Measurements from ENCODE around the gene SLC38A1.

SLC38A1 gene

DNA sequence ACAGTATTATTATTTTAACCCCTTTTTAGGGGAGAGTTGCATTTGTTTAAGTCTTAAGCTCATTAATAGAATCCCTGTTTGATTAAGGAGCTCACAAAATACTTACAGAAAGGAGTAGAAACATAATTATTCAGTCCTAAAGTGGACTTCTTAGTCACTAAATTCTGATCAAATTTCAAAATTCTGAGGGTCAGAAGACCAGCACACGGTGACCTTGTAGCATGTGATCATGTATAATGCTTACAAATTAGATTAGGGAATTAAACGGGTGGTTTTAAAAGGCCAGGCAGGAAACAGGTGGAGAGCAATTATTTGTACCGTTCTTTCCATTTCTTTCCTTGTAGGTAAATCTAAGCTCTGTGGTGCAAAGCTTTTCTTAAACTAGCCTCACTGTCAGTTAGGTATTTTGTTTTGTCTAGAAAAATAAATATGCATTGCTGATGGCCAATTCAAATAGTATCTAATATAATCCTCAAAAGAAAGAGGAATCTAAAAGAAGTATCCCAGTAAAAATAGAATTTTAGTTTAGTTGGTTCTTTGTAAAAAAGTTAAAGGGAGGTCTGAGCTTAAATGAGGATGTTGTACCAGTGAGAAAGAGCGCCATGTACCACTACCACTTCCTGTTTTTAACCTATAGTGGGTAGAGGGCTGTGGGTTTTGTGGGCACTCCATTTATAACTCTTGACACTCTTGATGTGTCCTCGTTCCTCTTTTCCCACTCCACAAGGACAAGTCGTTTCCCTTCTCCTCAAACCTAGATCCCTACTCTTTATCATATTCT lies 51.1 kb downstream of the SLC38A1 start:
- peak; percentile 90 to 98 (median 98) for DNase-seq
- peak overlapping the region in 1 of 2 experiments; percentile 1 for H3K27ac ChIP-seq (ENCODE audit: insufficient read depth in 1 of 2, low read depth in 1 of 2, low read length in 2 of 2, poor library complexity in 1 of 2, severe bottlenecking in 2 of 2)

DNA sequence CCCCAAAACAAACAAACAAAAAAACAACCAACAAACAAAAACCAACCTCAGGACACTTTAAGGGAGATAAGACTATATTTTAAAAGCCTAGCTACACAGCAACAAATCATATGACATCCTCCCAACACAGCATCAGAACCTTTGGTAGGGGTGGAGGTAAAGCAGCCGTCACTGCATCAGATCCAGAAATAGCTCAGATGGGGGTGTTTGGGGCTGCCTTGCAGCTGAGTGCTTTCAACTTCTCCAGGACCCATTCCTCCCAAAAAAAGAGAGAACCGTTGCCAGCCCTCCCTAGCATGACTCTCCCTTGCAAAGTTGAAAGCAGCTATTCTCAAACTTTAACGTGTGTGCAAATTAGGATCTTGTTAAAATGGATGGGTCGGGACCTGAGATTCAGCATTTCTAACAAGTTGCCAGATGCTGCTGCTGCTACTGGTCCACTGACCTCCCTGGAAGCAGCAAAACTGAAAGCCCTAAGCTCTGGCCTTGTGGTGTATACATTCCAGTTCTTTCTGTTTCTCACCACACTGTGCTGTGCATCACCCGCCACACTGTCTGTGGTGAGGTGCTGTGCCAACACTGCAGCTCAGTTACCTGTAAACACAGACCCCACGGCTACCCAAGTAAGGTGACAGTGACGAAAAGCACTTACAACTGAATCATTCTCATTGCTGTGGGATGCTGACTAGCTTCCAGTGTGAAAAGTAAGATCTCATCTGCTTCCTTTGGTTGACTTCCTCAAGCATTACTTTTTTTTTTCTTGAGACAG lies 54.0 kb downstream of the SLC38A1 start:
- Histone ChIP-seq H3K27ac (ENCODE audit: insufficient read depth in 1 of 2, low read depth in 1 of 2, low read length in 2 of 2, poor library complexity in 1 of 2, severe bottlenecking in 2 of 2) (no peak overlapping the region), H3K4me3 (ENCODE audit: control insufficient read depth in 1 of 7, extremely low read depth in 1 of 7, insufficient read depth in 4 of 7, low read depth in 2 of 7, low read length in 6 of 7) (peak overlapping the region in 1 of 7 experiments; percentile 22), H3K27me3 (replicated peaks in 2 of 5; ENCODE audit: control insufficient read depth in 4 of 5, insufficient read depth in 5 of 5, low read length in 4 of 5) (no peaks in the 10 kb centered on the region), H3K36me3 (ENCODE audit: control insufficient read depth in 4 of 4, insufficient read depth in 4 of 4, low read length in 3 of 4) (peaks cover 3 to 46% (median 4%) of the 10 kb centered on the region in 4 experiments), H3K9me3 (ENCODE audit: control extremely low read depth in 1 of 5, control insufficient read depth in 4 of 5, insufficient read depth in 2 of 5, low read depth in 1 of 5, low read length in 4 of 5) (no peaks in the 10 kb centered on the region), H3K4me1 (ENCODE audit: control extremely low read depth in 1 of 4, control insufficient read depth in 4 of 4, insufficient read depth in 4 of 4, low read length in 3 of 4) (peaks cover 39 to 69% (median 50%) of the 10 kb centered on the region in 4 experiments)
- CTCF ChIA-PET, result interaction anchor here (0.7 to 2.9 kb wide), 12 partner anchors 9 to 143 kb away, joined by 3 to 8 read pairs (median 4); partner anchors contain the start of gene SLC38A1
- POLR2A ChIA-PET, result interaction anchor here (0.6 to 0.9 kb wide), 3 partner anchors 54 to 162 kb away, joined by 3 read pairs; partner anchors contain the start of gene SLC38A1
- peak; percentile 49 to 94 (median 90) for DNase-seq
- WGBS (ENCODE audit: insufficient coverage), result 62% methylated on average over 6 of the region's 7 CpGs

More for the DNA sequence above, 51.1 kb downstream of the SLC38A1 start:
- POLR2A ChIA-PET, result interaction anchor here (0.7 to 1.7 kb wide), 3 partner anchors 16 to 1344 kb away, joined by 3 to 6 read pairs (median 3); partner anchors contain the start of gene SLC38A1
- H3K4me1 ChIP-seq (ENCODE audit: control extremely low read depth in 1 of 4, control insufficient read depth in 4 of 4, insufficient read depth in 4 of 4, low read length in 3 of 4), result peaks cover 58 to 85% (median 68%) of the 10 kb centered on the region in 4 experiments
- CTCF ChIA-PET, result interaction anchor here (1.0 to 2.9 kb wide), 8 partner anchors 9 to 85 kb away, joined by 3 to 8 read pairs (median 4); no protein-coding TSS in a partner anchor
- peak overlapping the region in 4 of 7 experiments; percentile 3 to 65 (median 44) for H3K4me3 ChIP-seq (ENCODE audit: control insufficient read depth in 1 of 7, extremely low read depth in 1 of 7, insufficient read depth in 4 of 7, low read depth in 2 of 7, low read length in 6 of 7)
- WGBS (ENCODE audit: insufficient coverage), result 0% methylated on average over 2 of the region's 6 CpGs
- H3K36me3 ChIP-seq (ENCODE audit: control insufficient read depth in 4 of 4, insufficient read depth in 4 of 4, low read length in 3 of 4), result peaks cover 0 to 32% (median 0%) of the 10 kb centered on the region in 4 experiments
- no peaks in the 10 kb centered on the region for H3K9me3 ChIP-seq (ENCODE audit: control extremely low read depth in 1 of 5, control insufficient read depth in 4 of 5, insufficient read depth in 2 of 5, low read depth in 1 of 5, low read length in 4 of 5)
- H3K27me3 ChIP-seq (replicated peaks in 2 of 5; ENCODE audit: control insufficient read depth in 4 of 5, insufficient read depth in 5 of 5, low read length in 4 of 5), result no peaks in the 10 kb centered on the region

DNA sequence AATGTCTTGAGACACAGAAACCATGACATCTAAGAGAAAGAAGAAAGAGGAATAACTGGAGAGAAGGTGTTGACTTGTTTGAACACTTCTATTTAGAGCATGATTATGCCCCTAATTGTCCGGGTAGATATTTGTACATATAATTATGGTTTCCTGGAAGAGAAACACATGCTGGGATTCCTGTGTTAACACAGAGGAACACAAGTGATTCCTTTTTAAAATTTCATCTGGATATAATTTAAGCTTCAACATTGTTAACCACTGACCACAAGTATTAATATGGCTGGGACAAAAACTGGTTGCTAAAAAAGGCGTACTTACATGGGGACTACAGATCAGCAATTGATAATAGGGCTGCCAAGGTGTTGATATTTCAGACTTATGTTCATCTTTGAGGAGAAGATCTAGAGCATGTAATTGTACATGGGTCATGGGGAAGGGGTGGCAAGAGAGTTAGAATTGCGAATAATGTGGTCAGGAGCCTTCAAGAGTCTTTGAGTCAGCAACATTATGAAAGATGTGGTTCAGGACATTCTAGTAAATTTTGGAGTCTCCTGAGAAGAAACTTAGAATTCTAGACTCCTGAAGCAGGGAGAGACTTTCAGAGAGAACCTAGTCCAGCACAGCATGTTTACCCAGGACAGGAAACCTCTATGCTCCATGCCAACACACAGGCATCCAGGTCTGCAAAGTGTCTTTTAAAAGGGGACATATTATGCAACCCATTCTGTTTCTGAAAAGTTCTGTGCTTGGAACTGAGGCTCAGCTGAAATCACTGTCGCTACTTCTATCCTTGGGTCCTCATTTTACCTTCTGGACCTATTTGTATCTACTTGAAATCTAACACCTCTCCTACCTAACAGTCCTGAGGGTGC lies 56.5 kb downstream of the SLC38A1 start:
- H3K4me1 ChIP-seq (ENCODE audit: control extremely low read depth in 1 of 4, control insufficient read depth in 4 of 4, insufficient read depth in 4 of 4, low read length in 3 of 4), result peaks cover 22 to 48% (median 29%) of the 10 kb centered on the region in 4 experiments
- ChIA-PET POLR2A (no interaction called here), CTCF (no interaction called here)
- 94% methylated on average over 4 of the region's 4 CpGs for WGBS (ENCODE audit: insufficient coverage)
- no peak overlapping the region for H3K4me3 ChIP-seq (ENCODE audit: control insufficient read depth in 1 of 7, extremely low read depth in 1 of 7, insufficient read depth in 4 of 7, low read depth in 2 of 7, low read length in 6 of 7)
- H3K9me3 ChIP-seq (ENCODE audit: control extremely low read depth in 1 of 5, control insufficient read depth in 4 of 5, insufficient read depth in 2 of 5, low read depth in 1 of 5, low read length in 4 of 5), result no peaks in the 10 kb centered on the region
- DNase-seq, result no peak
- H3K36me3 ChIP-seq (ENCODE audit: control insufficient read depth in 4 of 4, insufficient read depth in 4 of 4, low read length in 3 of 4), result peaks cover 3 to 50% (median 4%) of the 10 kb centered on the region in 4 experiments
- no peak overlapping the region for H3K27ac ChIP-seq (ENCODE audit: insufficient read depth in 1 of 2, low read depth in 1 of 2, low read length in 2 of 2, poor library complexity in 1 of 2, severe bottlenecking in 2 of 2)
- no peaks in the 10 kb centered on the region for H3K27me3 ChIP-seq (replicated peaks in 2 of 5; ENCODE audit: control insufficient read depth in 4 of 5, insufficient read depth in 5 of 5, low read length in 4 of 5)

DNA sequence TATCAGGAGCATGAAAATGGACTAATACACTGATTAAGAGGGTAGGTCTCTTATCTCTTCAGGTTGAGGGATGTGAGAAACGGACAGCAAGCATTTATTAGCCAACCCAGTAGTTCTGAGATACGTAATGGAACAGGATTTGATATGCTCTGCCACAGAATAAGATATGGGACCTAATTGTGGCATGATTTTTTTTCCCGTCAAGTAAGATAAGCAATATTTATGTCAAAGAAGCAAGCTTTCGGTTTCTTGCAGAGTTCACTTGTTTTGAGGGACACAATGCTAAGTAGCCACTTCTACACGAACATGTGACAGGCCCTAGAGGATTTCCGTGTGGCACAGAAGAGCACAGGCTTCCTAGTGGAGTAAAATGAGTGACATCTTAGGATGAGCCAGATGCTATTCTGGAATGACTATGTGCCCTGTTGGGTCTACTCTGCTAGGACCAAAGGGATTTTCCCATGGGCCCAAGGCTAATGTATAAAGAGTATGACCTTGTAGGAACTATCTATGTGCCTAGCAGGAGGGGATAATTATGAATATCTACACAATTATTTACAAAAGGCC lies 57.9 kb downstream of the SLC38A1 start:
- ChIA-PET POLR2A (no interaction called here), CTCF (no interaction called here)
- DNase-seq, result peak in 1 of 3 donors; percentile 39
- Histone ChIP-seq H3K36me3 (ENCODE audit: control insufficient read depth in 4 of 4, insufficient read depth in 4 of 4, low read length in 3 of 4) (peaks cover 5 to 62% (median 7%) of the 10 kb centered on the region in 4 experiments), H3K4me3 (ENCODE audit: control insufficient read depth in 1 of 7, extremely low read depth in 1 of 7, insufficient read depth in 4 of 7, low read depth in 2 of 7, low read length in 6 of 7) (no peak overlapping the region), H3K4me1 (ENCODE audit: control extremely low read depth in 1 of 4, control insufficient read depth in 4 of 4, insufficient read depth in 4 of 4, low read length in 3 of 4) (peaks cover 13 to 34% (median 19%) of the 10 kb centered on the region in 4 experiments), H3K9me3 (ENCODE audit: control extremely low read depth in 1 of 5, control insufficient read depth in 4 of 5, insufficient read depth in 2 of 5, low read depth in 1 of 5, low read length in 4 of 5) (no peaks in the 10 kb centered on the region), H3K27me3 (replicated peaks in 2 of 5; ENCODE audit: control insufficient read depth in 4 of 5, insufficient read depth in 5 of 5, low read length in 4 of 5) (no peaks in the 10 kb centered on the region), H3K27ac (ENCODE audit: insufficient read depth in 1 of 2, low read depth in 1 of 2, low read length in 2 of 2, poor library complexity in 1 of 2, severe bottlenecking in 2 of 2) (no peak overlapping the region)
- 94% methylated on average over 6 of the region's 6 CpGs for WGBS (ENCODE audit: insufficient coverage)

DNA sequence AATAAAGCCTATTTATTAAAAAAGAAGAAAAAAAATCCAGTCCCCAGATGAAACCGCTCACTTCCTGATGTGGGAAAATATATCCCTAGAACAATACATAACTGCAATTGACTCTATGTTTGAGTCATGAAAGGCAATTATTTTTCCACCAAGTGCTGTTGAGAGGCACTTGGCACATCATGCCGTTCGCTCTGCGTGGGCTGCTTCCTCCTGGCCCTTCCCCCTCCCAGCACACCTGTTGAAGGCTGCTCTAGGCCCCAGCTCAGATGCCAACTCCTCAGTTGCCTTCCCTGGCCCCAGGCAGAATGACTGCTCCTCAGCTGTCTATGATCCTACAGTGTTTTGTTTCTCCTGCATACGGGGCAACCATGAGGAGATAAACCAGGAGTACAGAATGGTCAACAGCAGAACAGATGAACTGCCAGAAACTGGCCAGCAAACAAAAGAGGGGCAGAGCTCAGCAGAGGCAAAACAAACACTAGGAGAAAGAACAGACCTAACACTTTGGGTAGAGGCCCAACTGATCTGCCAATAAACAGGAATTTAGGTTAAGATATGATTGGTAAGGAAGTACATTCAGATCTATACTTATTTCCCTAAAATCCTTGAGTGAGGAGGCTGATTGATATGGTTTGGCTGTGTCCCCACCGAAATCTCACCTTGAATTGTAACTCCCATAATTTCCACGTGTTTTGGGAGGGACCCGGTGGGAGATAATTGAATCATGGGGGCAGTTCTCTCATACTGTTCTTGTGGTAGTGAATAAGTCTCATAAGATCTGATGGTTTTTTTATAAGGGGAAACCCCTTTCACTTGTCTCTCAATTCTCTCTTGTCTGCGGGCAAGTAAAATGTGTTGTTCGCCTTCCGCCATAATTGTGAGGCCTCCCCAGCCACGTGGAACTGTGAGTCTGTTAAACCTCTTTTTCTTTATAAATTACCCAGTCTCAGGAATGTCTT lies 58.6 kb downstream of the SLC38A1 start:
- no peak overlapping the region for H3K4me3 ChIP-seq (ENCODE audit: control insufficient read depth in 1 of 7, extremely low read depth in 1 of 7, insufficient read depth in 4 of 7, low read depth in 2 of 7, low read length in 6 of 7)
- ChIA-PET POLR2A (no interaction called here), CTCF (no interaction called here)
- 70% methylated on average over 4 of the region's 12 CpGs for WGBS (ENCODE audit: insufficient coverage)
- H3K27me3 ChIP-seq (replicated peaks in 2 of 5; ENCODE audit: control insufficient read depth in 4 of 5, insufficient read depth in 5 of 5, low read length in 4 of 5), result no peaks in the 10 kb centered on the region
- no peaks in the 10 kb centered on the region for H3K9me3 ChIP-seq (ENCODE audit: control extremely low read depth in 1 of 5, control insufficient read depth in 4 of 5, insufficient read depth in 2 of 5, low read depth in 1 of 5, low read length in 4 of 5)
- H3K4me1 ChIP-seq (ENCODE audit: control extremely low read depth in 1 of 4, control insufficient read depth in 4 of 4, insufficient read depth in 4 of 4, low read length in 3 of 4), result peaks cover 8 to 26% (median 11%) of the 10 kb centered on the region in 4 experiments
- H3K36me3 ChIP-seq (ENCODE audit: control insufficient read depth in 4 of 4, insufficient read depth in 4 of 4, low read length in 3 of 4), result peaks cover 5 to 69% (median 10%) of the 10 kb centered on the region in 4 experiments
- no peak for DNase-seq
- H3K27ac ChIP-seq (ENCODE audit: insufficient read depth in 1 of 2, low read depth in 1 of 2, low read length in 2 of 2, poor library complexity in 1 of 2, severe bottlenecking in 2 of 2), result no peak overlapping the region

Measured in common myeloid progenitor, CD34-positive (primary cell).